ENCODE data around the gene CACYBP.
A peak's percentile ranks its signal among the peaks of the same experiment; 100 is the strongest.

The CACYBP gene

DNA sequence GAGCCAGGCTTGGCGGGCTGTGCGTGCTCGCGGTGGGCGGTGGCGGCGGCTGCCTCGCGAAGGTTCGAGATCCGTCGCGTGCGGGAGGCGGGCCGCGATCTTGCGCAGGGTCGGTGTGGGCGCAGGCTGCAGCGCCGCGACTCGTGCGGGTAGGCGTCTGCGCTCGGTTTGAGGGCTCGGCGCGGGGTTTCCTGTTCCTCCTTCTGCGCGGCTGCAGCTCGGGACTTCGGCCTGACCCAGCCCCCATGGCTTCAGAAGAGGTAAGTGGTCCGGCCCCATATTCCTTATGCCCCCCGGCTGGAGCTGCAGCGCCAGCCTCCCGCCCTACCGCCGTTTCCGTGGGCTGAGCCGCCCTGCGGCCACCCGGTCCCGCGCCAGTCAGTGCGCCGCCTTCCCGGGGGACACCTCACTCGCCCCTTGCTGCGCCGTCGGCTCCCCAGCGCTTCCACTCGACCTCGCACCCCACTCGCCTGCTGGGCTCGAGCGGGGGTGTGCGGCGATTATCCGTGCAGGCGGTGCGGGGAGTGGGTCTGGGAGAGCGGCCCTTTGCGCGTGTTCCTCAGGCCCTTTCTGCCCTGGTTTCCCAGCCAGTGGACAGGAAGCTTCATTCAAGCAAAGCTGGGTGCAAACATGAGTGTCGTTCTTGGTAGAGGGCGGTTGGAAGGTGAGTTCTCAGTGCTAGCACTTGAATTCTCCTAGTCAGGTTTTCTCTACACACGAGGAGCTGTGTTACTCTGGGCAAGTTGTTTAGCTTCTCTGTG lies at the start of gene CACYBP:
TSS of gene CACYBP (plus strand) at position 12 of the 761 bp plus-strand sequence. CDS start at position 246, 234 bp downstream.
- DNase-seq = no peak

GRCh38 chr1:174953285-174954072 lies 46.3 kb upstream of the CACYBP start:
- no peak for DNase-seq

- no peak for DNase-seq
Measured at GRCh38 chr1:174954073-174954460, 45.7 kb upstream of the CACYBP start.

GRCh38 chr1:174954671-174955669 lies 44.8 kb upstream of the CACYBP start:
- no peak for DNase-seq

- no peak for DNase-seq
Measured at GRCh38 chr1:174956086-174956485, 43.7 kb upstream of the CACYBP start.

- DNase-seq = no peak
Measured at GRCh38 chr1:174956976-174957375, 42.8 kb upstream of the CACYBP start.

DNA sequence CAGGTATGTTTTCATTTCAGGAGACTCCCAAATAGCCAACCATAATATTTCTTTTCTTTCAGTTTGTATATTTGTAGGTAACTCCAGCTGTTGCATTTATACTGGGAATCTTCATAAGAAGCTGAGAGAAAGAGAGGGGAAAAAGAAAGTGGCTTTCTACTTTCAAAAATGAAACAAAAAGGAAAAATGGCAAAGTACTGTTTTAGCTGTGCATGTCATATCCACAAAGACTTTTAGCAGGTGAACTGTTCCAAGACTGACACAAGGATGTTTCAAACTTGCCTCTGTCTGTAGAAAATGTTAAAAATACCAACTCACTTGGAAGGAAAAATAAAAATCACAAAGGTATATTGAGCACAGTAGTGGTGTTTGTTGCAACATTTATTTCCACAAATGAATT lies 41.9 kb upstream of the CACYBP start:
- DNase-seq = no peak

DNA sequence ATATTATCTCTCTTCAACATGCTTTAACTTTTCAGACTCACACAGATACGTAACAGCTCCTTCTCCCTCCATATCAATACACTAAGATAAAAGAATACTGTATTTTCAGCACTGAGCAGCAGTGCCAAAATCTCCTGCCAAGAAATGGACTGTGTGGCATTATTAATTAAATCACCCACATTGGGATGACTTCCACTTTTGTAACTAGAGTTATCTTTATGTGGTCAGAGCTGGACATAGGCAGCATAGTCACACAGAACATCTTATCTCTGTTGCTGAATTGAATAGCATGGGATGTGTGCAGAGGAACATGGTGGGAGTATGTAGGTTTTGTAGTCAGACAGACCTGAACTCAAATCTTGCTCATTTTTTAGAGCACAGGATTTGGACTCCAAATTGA lies 41.4 kb upstream of the CACYBP start:
- DNase-seq = no peak

GRCh38 chr1:174960362-174960761 lies 39.4 kb upstream of the CACYBP start:
- DNase-seq = no peak

- no peak for DNase-seq
Measured at GRCh38 chr1:174963529-174964125, 36.1 kb upstream of the CACYBP start.

DNA sequence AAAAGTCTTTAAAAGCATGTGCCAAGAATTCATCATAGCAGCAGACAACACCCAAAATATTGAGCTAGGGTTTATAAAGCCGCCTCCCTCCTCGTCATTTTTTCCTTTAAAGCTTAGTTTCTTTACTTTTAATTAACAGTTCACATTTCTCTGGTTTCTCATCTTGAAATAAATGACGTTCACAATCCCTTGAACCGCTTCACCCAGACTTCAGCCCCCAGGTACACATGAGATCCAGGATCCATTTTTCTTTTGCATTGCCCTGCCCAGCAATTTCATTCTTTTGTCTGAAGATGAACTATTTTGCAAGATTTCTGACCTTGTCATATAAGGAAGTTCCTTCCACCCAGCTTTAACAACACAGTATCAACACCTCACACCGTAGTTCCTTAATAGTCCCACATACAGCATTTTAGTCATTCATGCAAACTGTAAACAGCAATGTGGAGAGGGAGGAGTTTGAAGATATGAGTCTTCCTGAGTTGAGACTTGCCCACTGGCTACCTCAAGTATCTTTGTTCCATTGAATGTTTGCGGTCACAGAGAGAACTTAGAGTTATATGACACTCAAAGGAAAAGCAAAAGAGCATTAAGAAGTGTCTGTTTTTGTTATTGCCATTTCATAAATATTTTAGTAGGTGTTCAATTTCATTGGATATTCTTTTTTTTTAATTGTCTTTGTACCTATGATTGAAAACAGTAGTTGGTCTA lies 35.3 kb upstream of the CACYBP start:
- DNase-seq = peak; percentile 27

DNA sequence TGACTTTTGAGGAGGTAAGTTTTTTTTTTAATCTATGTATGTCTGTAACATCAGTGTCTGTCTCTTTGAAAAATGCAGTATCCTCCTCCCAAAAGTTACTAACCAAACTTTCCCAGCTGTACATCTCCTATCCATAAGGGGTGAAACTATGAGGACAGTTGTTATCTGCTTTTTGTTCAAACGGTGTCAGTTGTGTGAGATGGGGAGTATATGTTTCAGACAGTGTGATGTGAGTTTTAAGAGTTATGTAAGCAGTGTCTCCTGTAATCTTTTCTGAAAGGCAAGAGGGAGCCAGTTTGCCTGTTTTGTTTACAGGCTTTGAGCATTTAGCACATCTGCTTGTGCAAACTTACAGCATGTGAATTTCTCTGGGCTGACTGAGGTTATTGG lies 34.8 kb upstream of the CACYBP start:
- no peak for DNase-seq

GRCh38 chr1:174965362-174966007 lies 34.3 kb upstream of the CACYBP start:
- DNase-seq = no peak

GRCh38 chr1:174966008-174966572 lies 33.7 kb upstream of the CACYBP start:
- no peak for DNase-seq

DNA sequence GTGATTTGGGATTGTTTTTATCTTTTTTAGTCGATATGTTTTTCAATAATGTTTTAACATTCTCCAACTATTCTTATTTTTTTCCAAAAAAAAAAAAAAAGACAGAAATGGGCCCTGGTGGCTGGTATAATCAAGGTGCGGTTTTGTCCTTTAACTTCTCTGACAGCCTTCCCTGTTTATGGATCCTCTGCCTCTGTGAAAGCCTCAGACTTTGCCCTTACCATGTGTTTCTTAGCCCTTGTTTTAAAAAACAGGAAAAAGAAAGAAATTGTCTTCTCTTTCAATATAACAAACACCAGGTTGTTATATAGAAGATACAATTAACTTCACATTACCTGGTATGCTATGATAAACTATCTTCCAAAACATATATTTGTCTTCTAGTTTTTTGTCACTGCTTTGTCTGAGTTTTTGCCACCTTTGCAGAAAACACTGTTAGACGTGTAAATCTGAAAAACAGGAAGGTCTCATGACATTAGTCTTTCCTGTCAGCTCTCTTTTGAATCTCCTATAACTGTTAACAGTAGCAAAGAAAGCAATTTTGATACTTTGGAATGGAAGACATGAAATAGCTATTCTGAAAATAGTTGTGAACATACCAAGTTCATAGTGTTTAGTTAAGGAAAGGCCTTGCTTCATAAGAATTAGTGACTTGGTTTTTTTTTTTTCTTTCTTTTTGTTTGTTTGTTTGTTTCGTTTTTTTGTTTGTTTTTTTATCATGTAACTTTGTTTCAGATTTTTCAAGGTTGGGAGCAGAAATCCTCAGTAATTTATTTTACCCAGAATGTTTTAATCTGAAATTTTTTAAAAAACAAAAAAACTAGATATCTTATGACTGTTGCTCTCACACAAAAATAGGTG lies 31.7 kb upstream of the CACYBP start:
- DNase-seq = no peak

GRCh38 chr1:174968750-174969244 lies 30.9 kb upstream of the CACYBP start:
- DNase-seq = peak; percentile 64

DNA sequence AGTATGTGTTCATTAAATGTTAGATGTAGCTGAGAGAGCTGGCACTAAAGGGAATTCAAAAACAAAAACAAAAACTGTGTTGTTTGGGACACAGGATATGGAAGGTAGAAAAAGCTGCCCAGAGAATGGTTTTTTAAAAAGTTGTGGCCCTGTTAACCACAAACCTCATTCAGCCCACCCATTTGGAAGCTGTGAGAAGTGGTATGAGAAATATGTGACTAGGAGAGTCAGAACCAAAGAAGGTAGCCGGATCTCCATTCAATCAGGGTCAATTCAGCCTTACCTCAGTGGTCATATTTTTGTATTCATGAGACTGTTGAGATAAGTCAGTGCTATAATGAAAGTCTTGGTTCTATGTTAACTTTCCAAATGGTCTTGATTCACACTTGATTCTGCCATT lies 29.8 kb upstream of the CACYBP start:
- DNase-seq = no peak

DNA sequence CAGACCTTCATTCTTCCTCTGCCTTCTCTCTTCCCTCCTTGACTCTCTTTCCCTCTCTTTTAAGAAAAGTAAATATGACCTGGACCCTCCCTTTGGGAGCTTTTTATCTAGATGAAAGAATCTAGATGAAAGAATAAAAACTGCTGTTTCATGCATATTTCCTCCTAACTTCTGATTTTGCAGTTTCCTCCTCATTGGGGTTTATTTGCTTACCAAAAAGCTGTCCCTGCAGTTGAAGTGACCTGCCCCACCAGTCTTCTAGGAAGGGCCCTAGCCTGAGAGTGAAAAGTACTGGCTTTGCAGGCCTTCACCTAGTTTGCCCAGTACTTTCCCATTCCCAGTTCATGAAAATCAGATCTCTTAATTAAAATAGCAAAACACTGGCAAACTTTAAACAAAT lies 28.3 kb upstream of the CACYBP start:
- no peak for DNase-seq

DNA sequence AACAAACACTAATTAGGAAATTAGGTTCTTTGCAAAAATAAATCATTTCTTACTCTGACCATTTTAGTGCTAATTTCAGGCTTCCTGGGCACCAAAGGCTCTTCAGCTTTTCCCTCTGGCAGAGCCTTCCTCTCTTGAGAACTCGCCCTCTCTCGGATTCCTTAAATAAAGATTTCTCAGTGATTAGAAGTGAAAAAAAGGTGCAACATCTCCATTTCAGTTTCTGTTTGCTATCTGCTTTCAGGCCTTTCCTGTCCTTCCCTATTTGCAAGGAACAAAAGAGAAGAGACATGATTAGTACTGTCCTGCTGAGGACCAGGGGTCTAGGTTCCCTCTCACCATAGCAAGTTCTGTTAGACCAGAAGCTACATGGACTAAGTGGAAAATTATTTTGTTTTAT lies 27.8 kb upstream of the CACYBP start:
- no peak for DNase-seq

DNA sequence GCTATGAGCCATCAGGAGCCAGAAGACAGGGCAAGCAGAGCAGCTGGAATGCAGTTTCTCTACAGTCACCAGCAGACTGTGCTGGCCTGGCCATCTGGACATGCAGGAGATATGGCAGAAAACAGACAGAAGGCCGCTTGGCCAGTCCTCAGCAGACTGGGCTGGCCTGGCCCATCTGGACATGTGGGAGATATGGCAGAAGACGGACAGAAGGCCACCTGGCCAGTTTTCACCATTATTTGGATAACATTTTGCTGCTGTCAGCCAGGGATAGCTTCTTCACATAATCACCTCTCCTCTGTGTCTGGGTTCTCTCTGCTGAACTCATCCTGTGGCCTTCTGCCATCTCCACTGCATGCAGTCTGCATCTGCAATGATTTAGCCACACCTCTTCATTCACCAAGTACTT lies 25.0 kb upstream of the CACYBP start:
- no peak for DNase-seq

Measured in NCI-H226 (cell line).